ENCODE results near the gene MTCP1.

DNA sequence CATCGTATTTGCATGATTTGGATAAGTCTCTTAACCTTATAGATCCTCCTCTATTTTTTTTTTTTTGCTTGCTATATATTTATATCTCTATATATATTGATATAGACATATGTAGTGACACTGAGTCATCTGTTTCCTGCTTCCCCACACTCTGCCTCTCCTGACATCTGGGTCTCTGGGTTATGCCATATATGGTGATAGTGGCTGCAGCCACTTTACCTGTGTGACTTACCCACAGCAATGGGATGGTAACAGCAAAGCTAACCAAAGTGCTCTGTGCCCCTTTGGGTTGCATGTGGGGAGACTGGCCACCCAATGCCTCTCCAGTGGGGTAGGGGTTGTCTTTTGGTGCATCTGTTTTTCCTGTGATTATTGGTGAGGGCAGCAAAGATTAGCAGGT, 14.5 kb downstream of the MTCP1 start:
- TF ChIP-seq, protein P1, sequence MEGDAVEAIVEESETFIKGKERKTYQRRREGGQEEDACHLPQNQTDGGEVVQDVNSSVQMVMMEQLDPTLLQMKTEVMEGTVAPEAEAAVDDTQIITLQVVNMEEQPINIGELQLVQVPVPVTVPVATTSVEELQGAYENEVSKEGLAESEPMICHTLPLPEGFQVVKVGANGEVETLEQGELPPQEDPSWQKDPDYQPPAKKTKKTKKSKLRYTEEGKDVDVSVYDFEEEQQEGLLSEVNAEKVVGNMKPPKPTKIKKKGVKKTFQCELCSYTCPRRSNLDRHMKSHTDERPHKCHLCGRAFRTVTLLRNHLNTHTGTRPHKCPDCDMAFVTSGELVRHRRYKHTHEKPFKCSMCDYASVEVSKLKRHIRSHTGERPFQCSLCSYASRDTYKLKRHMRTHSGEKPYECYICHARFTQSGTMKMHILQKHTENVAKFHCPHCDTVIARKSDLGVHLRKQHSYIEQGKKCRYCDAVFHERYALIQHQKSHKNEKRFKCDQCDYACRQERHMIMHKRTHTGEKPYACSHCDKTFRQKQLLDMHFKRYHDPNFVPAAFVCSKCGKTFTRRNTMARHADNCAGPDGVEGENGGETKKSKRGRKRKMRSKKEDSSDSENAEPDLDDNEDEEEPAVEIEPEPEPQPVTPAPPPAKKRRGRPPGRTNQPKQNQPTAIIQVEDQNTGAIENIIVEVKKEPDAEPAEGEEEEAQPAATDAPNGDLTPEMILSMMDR (IDR thresholded peaks at IDR 0.05 in 2 of 3, conservative IDR thresholded peaks at IDR 0.05 in 1 of 3; ENCODE audit: control insufficient read depth in 2 of 3, extremely low read depth in 1 of 3, insufficient read depth in 1 of 3, low read depth in 3 of 3, low read length in 3 of 3) = no peak
- TF ChIP-seq EZH2 (IDR thresholded peaks at IDR 0.05; ENCODE audit: borderline replicate concordance, control insufficient read depth, low read depth, low read length) (no peak), RBBP5 (conservative IDR thresholded peaks at IDR 0.05) (no peak), TAF1 (IDR thresholded peaks at IDR 0.05; ENCODE audit: borderline replicate concordance, low read depth, low read length) (no peak), POU2F2 (IDR thresholded peaks at IDR 0.05; ENCODE audit: borderline replicate concordance, low read depth, low read length) (no peak), NR2F1 (conservative IDR thresholded peaks at IDR 0.05) (no peak), ESRRA (IDR thresholded peaks at IDR 0.05; ENCODE audit: low read length) (no peak), POLR2A (IDR thresholded peaks at IDR 0.05; ENCODE audit: low read depth, low read length) (no peak), NFIC (IDR thresholded peaks at IDR 0.05; ENCODE audit: low read depth, low read length) (no peak), POLR2AphosphoS5 (IDR thresholded peaks at IDR 0.05; ENCODE audit: low read length) (no peak), HDAC6 (IDR thresholded peaks at IDR 0.05; ENCODE audit: unreplicated experiment) (no peak), YY1 (IDR thresholded peaks at IDR 0.05; ENCODE audit: low read depth, low read length) (no peak)
- TF ChIP-seq, protein P2, sequence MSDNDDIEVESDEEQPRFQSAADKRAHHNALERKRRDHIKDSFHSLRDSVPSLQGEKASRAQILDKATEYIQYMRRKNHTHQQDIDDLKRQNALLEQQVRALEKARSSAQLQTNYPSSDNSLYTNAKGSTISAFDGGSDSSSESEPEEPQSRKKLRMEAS (IDR thresholded peaks at IDR 0.05; ENCODE audit: low read depth, low read length) = no peak

Measured in GM12878 (cell line).